Esophagus squamous epithelium (tissue), 5 donors: Measurements from ENCODE around the gene EGFR. TPM values are rescaled to one million over a fixed set of nuclear protein-coding genes. Genes with fewer than 3 reads are reported as not detected.

Source experiments
- DNase-seq: peaks from one replicate; lab custom pipeline; 2025; lab: John Stamatoyannopoulos, UW
- H3K27ac ChIP-seq, 4 donors: fragments of 200-600 bp; sonication (generic); one replicate each; pipeline ENCODE4 v1.5.1; 2016 to 2019; ENCODE audit warnings: mild to moderate bottlenecking in 1 of 4
- H3K27me3 ChIP-seq, 4 donors: fragments of 200-600 bp; sonication (generic); 1 replicate in 3 of 4; 2 replicates in 1 of 4; pipeline versions ENCODE4 v1.5.1 to v1.6.0; 2017 to 2021; ENCODE audit warnings: antibody characterized with exemption in 1 of 4
- H3K36me3 ChIP-seq, 3 donors: fragments of 200-600 bp; sonication (generic); one replicate each; pipeline ENCODE4 v1.5.1; 2016 to 2019
- H3K4me1 ChIP-seq, 3 donors: fragments of 200-600 bp; sonication (generic); one replicate each; pipeline ENCODE4 v1.5.1; 2017 to 2019
- H3K4me3 ChIP-seq, 4 donors: fragments of 200-600 bp; sonication (generic); 1 replicate in 3 of 4; 2 replicates in 1 of 4; pipeline ENCODE4 v1.5.1; 2016 to 2019; ENCODE audit warnings: mild to moderate bottlenecking in 2 of 4, moderate library complexity in 1 of 4
- H3K9me3 ChIP-seq, 3 donors: fragments of 200-600 bp; sonication (generic); one replicate each; pipeline ENCODE4 v1.5.1; 2016 to 2019
- POLR2A ChIP-seq, 4 donors: fragments of 450-650 bp; IDR thresholded peaks; one replicate each; pipeline ENCODE4 v1.6.1; 2017; ENCODE audit warnings: antibody characterized with exemption in 4 of 4, mild to moderate bottlenecking in 4 of 4, moderate library complexity in 3 of 4
- WGBS, 2 donors: methylation state at CpG; one replicate each; pipeline ENCODE4 v1.1.5; 2018; 5-methylcytosine and 5-hydroxymethylcytosine counted together
- intact Hi-C: fragments of 100-400 bp; cut with DNase I; formaldehyde crosslinking; loops from one replicate; pipeline ENCODE4 v1.15.0; 2022
- total RNA-seq, 4 donors: library from RNA; depleted of rRNA; stranded (reverse); fragments of >200 nt; gene quantifications; one replicate each; pipeline ENCODE4 v1.1.0, GENCODE V29; 2016
- TF ChIP-seq, protein P1 (sequence below), 6 experiments: fragments of 450-650 bp in 4 of 6; fragments of 200-600 bp in 2 of 6; sonication (generic) in 2 of 6; IDR thresholded peaks; one replicate each; pipeline ENCODE4 v1.5.1; 2016 to 2019; ENCODE audit warnings: antibody characterized with exemption in 6 of 6, mild to moderate bottlenecking in 4 of 6, moderate library complexity in 4 of 6
- donor health status: DM: yes; HTN: yes; CAD: no.

The EGFR gene
- total RNA-seq, 4 donors from 2014 or later: 66.1 to 108 (median 72.3) TPM

DNA sequence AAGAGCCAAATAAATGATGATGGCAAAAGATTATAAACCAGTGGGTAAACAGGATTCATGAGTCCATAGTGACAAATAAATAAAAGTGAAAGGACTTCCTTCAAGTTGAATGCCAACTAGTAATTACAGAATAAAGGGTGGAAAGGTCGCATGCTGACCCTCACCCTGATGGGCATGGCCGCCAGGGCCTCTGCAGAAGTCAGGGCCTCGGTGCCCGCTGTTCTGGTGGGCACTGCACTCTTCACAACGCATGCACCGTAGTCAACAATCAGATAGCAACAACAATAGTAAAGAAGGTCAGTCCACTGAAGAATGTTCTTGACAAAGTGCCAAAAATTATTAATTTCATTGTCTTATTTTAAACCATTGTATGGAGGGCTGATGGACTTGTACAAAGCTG is 223.1 kb downstream of the EGFR start:
- Histone ChIP-seq H3K27ac (no peak overlapping the region), H3K9me3 (no peaks in the 10 kb centered on the region), H3K4me3 (no peak overlapping the region), H3K4me1 (peaks cover 0 to 16% (median 0%) of the 10 kb centered on the region in 3 donors), H3K27me3 (peaks cover 0 to 15% (median 0%) of the 10 kb centered on the region in 4 donors), H3K36me3 (no peaks in the 10 kb centered on the region)
- WGBS, 2 donors: 79 to 89% methylated on average over 6 of the region's 6 CpGs
- DNase-seq: no peak
- intact Hi-C loops: no loop called here
- TF ChIP-seq POLR2A (IDR thresholded peaks at IDR 0.05): no peak
- TF ChIP-seq, protein P1, sequence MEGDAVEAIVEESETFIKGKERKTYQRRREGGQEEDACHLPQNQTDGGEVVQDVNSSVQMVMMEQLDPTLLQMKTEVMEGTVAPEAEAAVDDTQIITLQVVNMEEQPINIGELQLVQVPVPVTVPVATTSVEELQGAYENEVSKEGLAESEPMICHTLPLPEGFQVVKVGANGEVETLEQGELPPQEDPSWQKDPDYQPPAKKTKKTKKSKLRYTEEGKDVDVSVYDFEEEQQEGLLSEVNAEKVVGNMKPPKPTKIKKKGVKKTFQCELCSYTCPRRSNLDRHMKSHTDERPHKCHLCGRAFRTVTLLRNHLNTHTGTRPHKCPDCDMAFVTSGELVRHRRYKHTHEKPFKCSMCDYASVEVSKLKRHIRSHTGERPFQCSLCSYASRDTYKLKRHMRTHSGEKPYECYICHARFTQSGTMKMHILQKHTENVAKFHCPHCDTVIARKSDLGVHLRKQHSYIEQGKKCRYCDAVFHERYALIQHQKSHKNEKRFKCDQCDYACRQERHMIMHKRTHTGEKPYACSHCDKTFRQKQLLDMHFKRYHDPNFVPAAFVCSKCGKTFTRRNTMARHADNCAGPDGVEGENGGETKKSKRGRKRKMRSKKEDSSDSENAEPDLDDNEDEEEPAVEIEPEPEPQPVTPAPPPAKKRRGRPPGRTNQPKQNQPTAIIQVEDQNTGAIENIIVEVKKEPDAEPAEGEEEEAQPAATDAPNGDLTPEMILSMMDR (IDR thresholded peaks at IDR 0.05): no peak

DNA sequence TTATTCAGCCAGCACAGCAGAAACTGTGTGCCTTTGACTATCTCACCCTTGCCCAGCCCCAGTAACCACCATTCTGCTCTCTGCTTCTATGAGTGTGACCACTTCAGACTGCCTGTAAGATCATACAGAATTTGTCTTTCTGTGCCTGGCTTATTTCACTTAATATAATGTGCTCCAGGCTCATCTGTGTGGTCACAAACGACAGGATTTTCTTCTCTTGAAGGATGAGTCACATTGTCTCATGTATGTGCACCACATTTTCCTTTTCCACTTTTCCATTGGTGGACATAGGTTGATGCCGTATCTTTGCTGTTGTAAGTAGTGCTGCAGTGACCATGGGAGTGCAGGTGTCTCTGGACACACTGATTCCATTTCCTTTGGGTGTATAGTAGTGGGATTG is 223.8 kb downstream of the EGFR start:
- 52 to 60% methylated on average over 2 of the region's 2 CpGs for WGBS, 2 donors
- no peaks in the 10 kb centered on the region for H3K9me3 ChIP-seq
- no peak for DNase-seq
- TF ChIP-seq POLR2A (IDR thresholded peaks at IDR 0.05): no peak
- TF ChIP-seq, protein P1 (IDR thresholded peaks at IDR 0.05): no peak
- no peaks in the 10 kb centered on the region for H3K36me3 ChIP-seq
- H3K4me1 ChIP-seq: peaks cover 0 to 16% (median 0%) of the 10 kb centered on the region in 3 donors
- peaks cover 0 to 12% (median 0%) of the 10 kb centered on the region in 4 donors for H3K27me3 ChIP-seq
- intact Hi-C loops: no loop called here
- H3K27ac ChIP-seq: no peak overlapping the region
- H3K4me3 ChIP-seq: no peak overlapping the region

DNA sequence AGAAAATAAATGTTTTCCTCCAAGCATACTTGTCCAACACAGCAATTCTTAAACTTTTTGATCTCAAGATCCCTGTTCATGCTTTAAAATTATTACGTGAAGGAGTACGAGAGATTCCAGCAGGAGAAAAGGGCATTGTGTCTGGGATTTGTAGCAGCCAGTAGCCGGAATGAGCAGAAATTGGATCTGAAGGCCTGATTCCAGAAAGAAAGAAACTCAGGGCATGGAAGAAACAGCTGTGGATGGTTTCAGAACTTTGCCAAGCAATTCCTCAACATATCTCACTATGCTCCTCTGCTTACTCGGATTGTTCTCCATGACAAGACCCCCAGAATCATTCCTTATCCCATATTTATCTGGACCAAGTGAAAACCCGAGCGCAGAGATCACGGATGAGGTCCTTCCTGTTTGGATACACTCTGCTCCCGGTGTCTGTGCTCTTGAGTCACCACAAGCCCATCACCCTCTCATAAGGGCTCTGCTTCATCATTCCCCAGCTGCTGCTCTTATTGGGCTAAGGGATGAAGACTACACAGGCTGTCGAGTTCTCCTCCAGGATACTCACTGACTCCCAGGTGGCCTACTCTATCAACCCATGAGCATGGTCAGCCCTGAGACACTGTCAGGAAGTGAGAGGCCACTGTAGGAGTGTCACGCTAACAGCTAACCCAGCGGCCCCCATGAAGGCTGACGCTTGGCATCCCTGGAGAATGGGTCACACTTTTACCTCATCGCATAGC is 225.4 kb downstream of the EGFR start:
- 91 to 92% methylated on average over 9 to 12 of the region's 13 CpGs for WGBS, 2 donors
- no peak for DNase-seq
- H3K4me1 ChIP-seq: peaks cover 0 to 16% (median 0%) of the 10 kb centered on the region in 3 donors
- intact Hi-C loops: no loop called here
- peaks cover 0 to 9% (median 0%) of the 10 kb centered on the region in 4 donors for H3K27me3 ChIP-seq
- no peak overlapping the region for H3K27ac ChIP-seq
- no peak for TF ChIP-seq POLR2A (IDR thresholded peaks at IDR 0.05)
- TF ChIP-seq, protein P1 (IDR thresholded peaks at IDR 0.05): no peak
- H3K9me3 ChIP-seq: no peaks in the 10 kb centered on the region
- no peak overlapping the region for H3K4me3 ChIP-seq
- H3K36me3 ChIP-seq: no peaks in the 10 kb centered on the region

DNA sequence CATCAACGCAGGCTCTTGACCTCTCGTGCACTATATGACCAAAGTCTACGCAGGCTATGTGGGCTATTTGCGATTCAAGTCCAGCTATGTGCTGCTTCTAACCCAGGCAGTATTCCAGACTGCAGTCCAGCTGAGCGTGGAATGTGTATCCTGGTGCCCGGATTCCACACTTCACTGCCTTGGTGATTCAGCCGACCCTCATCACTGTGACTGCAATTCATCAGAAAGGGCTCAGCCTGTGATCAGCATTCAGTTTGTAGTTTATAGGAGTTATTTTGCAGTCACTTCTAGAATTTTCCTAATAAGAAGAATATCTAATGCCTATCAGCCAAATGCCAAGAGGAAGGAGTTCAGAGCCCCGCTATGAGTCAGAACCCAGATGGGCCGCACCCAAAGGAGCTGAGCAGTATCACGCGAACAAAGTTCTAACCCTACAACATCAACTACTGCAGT is 226.5 kb downstream of the EGFR start:
- no peaks in the 10 kb centered on the region for H3K27me3 ChIP-seq
- WGBS, 2 donors: 49 to 65% methylated on average over 7 to 9 of the region's 11 CpGs
- H3K9me3 ChIP-seq: no peaks in the 10 kb centered on the region
- TF ChIP-seq, protein P1 (IDR thresholded peaks at IDR 0.05): no peak
- TF ChIP-seq POLR2A (IDR thresholded peaks at IDR 0.05): no peak
- intact Hi-C loops: no loop called here
- no peaks in the 10 kb centered on the region for H3K36me3 ChIP-seq
- no peak for DNase-seq
- H3K4me1 ChIP-seq: peaks cover 0 to 16% (median 0%) of the 10 kb centered on the region in 3 donors
- no peak overlapping the region for H3K4me3 ChIP-seq
- H3K27ac ChIP-seq: no peak overlapping the region

DNA sequence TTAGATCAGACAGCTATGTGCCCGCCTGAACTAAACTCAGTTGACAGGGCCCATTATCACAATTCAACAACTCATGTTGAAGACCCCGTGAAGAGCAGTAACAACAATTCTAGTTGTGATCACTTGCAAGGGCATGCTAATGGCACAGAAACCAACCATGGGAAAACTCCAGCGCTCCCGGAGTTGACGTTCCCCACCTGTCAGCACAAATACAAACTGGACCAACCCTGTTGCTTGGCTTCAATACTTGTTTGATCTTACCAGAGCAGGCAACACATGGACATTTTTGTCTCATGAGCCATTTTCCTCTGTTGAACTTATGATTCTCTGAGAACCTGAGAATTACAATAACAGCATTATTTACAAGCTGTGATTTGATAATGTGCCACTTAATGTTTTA is 227.4 kb downstream of the EGFR start:
- H3K27me3 ChIP-seq: no peaks in the 10 kb centered on the region
- no peaks in the 10 kb centered on the region for H3K9me3 ChIP-seq
- TF ChIP-seq POLR2A (IDR thresholded peaks at IDR 0.05): no peak
- TF ChIP-seq, protein P1 (IDR thresholded peaks at IDR 0.05): no peak
- no peak for DNase-seq
- intact Hi-C loops: no loop called here
- no peaks in the 10 kb centered on the region for H3K36me3 ChIP-seq
- H3K4me3 ChIP-seq: no peak overlapping the region
- 42 to 51% methylated on average over 3 to 5 of the region's 5 CpGs for WGBS, 2 donors
- H3K27ac ChIP-seq: no peak overlapping the region
- peaks cover 0 to 16% (median 0%) of the 10 kb centered on the region in 3 donors for H3K4me1 ChIP-seq
